Vagina (tissue), 2 donors: ENCODE results near the gene EEIG2.

ENCODE experiments used
- CTCF ChIP-seq, 3 experiments: fragments of 450-650 bp in 2 of 3; fragments of 200-600 bp in 1 of 3; sonication (generic) in 1 of 3; IDR thresholded peaks; one replicate each; pipeline ENCODE4 v1.5.1; 2017 to 2019; ENCODE audit warnings: antibody characterized with exemption in 3 of 3, mild to moderate bottlenecking in 2 of 3, moderate library complexity in 2 of 3
- POLR2A ChIP-seq, 2 donors: fragments of 450-650 bp; IDR thresholded peaks; one replicate each; pipeline ENCODE4 v1.6.1; 2017; ENCODE audit warnings: antibody characterized with exemption in 2 of 2, mild to moderate bottlenecking in 2 of 2, moderate library complexity in 2 of 2
- POLR2AphosphoS5 ChIP-seq, 2 donors: sonication (generic); formaldehyde crosslinking; IDR thresholded peaks; one replicate each; pipeline ENCODE4 v1.9.0; 2017; ENCODE audit warnings: antibody characterized with exemption in 2 of 2, mild to moderate bottlenecking in 2 of 2, low read depth in 1 of 2; ENCODE audit not compliant: insufficient read depth in 1 of 2

- TF ChIP-seq CTCF (IDR thresholded peaks at IDR 0.05) (no peak), POLR2AphosphoS5 (IDR thresholded peaks at IDR 0.05; ENCODE audit: insufficient read depth in 1 of 2, low read depth in 1 of 2) (no peak), POLR2A (IDR thresholded peaks at IDR 0.05) (no peak)
Measured at GRCh38 chr1:108601708-108602410, 42.0 kb downstream of the EEIG2 start.
